Measurements from ENCODE around the gene LYRM7.
"Not testable (repeated sequence)": the region's sequence is repeated elsewhere in the genome, so short reads cannot be mapped to it uniquely, and the experiment has no call there.

LYRM7 gene

GRCh38 chr5:131252824-131253171 is 82.1 kb downstream of the LYRM7 start:
- no peak overlapping the region for H3K27ac ChIP-seq
- TF ChIP-seq CTCF (conservative IDR thresholded peaks at IDR 0.05), result no peak
- no peak for TF ChIP-seq ZFX (IDR thresholded peaks at IDR 0.05)

GRCh38 chr5:131254025-131254424 is 83.3 kb downstream of the LYRM7 start:
- not testable (repeated sequence) for H3K27ac ChIP-seq

- TF ChIP-seq CTCF (conservative IDR thresholded peaks at IDR 0.05), result no peak
- H3K27ac ChIP-seq, result no peak overlapping the region
Observed at GRCh38 chr5:131254741-131255140, 84.0 kb downstream of the LYRM7 start.

Data from C4-2B (cell line).